ENCODE data around the gene PNISR.
A peak's percentile ranks its signal among the peaks of the same experiment; 100 is the strongest.

Gene PNISR

DNA sequence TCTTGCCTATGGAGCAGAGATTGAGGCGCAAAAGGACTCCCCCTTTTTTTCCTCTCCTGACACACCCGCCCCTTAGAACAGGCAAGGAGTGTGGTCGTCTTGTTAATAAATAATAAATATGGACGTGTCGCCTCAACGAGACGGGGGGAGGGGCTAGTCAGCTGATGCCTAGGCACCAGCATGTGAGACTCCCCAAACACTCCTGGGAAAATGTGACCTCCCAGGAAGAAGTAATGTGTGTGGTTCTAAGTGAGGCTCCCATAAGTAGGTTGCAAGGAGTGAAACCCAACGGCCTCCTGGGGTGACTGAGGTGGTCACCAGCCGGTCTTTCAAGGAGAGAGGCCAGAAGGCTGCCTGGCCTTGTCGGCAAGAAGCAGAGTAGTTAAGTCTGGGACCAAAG is 74.5 kb downstream of the PNISR start:
- Histone ChIP-seq H3K9me2 (replicated peaks; ENCODE audit: control insufficient read depth, low read length) (no peaks in the 10 kb centered on the region), H4K20me1 (ENCODE audit: control insufficient read depth, insufficient read depth, low read depth, low read length) (no peaks in the 10 kb centered on the region), H3K27me3 (ENCODE audit: control insufficient read depth, low read length) (peaks cover 37% of the 10 kb centered on the region), H3K4me3 (ENCODE audit: low read length) (no peak overlapping the region), H3K36me3 (ENCODE audit: control insufficient read depth, low read length) (no peaks in the 10 kb centered on the region), H3K79me2 (ENCODE audit: control insufficient read depth, low read length) (no peaks in the 10 kb centered on the region), H3K27ac (ENCODE audit: low read depth, low read length) (no peak overlapping the region), H3K4me2 (ENCODE audit: low read length) (no peak overlapping the region), H3F3A (ENCODE audit: control insufficient read depth, insufficient read depth) (no peaks in the 10 kb centered on the region), H3K4me1 (ENCODE audit: control insufficient read depth, low read length) (no peaks in the 10 kb centered on the region), H3K9me3 (ENCODE audit: control insufficient read depth, insufficient read depth, low read length) (no peaks in the 10 kb centered on the region)
- no peak for TF ChIP-seq EZH2phosphoT487 (IDR thresholded peaks at IDR 0.05; ENCODE audit: borderline replicate concordance, low read length)
- TF ChIP-seq, protein P1, sequence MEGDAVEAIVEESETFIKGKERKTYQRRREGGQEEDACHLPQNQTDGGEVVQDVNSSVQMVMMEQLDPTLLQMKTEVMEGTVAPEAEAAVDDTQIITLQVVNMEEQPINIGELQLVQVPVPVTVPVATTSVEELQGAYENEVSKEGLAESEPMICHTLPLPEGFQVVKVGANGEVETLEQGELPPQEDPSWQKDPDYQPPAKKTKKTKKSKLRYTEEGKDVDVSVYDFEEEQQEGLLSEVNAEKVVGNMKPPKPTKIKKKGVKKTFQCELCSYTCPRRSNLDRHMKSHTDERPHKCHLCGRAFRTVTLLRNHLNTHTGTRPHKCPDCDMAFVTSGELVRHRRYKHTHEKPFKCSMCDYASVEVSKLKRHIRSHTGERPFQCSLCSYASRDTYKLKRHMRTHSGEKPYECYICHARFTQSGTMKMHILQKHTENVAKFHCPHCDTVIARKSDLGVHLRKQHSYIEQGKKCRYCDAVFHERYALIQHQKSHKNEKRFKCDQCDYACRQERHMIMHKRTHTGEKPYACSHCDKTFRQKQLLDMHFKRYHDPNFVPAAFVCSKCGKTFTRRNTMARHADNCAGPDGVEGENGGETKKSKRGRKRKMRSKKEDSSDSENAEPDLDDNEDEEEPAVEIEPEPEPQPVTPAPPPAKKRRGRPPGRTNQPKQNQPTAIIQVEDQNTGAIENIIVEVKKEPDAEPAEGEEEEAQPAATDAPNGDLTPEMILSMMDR (IDR thresholded peaks at IDR 0.05; ENCODE audit: low read depth, low read length, poor library complexity, severe bottlenecking), result no peak

DNA sequence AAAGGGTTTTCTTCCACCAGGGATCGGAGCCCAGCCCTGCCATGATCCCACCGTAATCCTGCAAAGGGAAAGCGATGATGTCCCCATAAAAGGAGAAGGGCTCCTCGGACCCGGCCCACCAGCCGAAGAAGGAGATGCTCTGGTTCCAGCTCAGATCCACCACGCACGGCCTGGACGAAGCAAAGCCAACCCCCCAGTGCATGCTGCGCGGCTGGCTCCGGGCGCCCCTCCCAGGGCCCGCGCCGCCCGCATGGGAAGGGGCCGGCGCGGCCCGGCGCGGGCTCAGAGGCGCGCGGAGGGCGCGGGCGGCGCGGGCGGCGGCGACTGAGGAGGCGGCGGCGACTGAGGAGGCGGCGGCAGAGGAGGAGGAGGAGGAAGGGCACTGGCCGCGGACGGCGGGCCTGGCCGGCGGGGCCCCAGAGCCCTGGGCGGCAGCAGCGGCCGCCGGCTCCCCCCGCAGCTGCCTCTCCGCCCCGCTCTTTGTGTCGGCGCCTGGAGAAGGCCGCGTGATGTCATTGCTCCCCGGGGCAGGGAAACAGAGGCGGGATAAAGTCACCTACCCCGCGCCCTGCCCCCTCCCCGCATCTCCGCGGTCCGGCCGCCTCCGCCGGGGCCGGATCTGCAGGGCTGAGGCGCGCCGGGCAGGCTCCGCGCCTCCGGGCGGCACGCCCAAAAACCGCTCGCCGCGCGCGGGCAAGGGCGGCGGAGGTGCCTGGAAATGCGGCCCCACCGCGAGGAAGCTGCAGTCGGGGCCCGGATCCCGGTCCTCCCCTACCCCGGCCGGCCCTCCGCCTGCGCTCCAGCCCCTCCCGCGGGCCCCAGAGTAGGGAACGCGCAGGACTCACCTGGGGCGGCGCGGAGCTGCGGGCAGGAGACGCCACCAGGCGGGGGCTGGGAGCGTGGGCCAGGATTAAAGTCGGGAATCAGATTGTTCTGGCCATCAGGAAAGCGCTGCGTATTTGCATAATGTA is 75.7 kb downstream of the PNISR start, which contains the start of gene FAXC:
Gene FAXC, minus strand, starts transcription at position 504 of the 971 bp plus-strand sequence. Its CDS starts 302 bp downstream, at position 202.
- Histone ChIP-seq H3K9me2 (replicated peaks; ENCODE audit: control insufficient read depth, low read length) (no peaks in the 10 kb centered on the region), H3K9me3 (ENCODE audit: control insufficient read depth, insufficient read depth, low read length) (no peaks in the 10 kb centered on the region), H3K4me3 (ENCODE audit: low read length) (no peak within 1 kb of the TSS), H3K27me3 (ENCODE audit: control insufficient read depth, low read length) (peaks cover 43% of the 10 kb centered on the region), H3K4me1 (ENCODE audit: control insufficient read depth, low read length) (no peaks in the 10 kb centered on the region), H3K36me3 (ENCODE audit: control insufficient read depth, low read length) (no peaks in the 10 kb centered on the region), H3F3A (ENCODE audit: control insufficient read depth, insufficient read depth) (no peaks in the 10 kb centered on the region), H3K27ac (ENCODE audit: low read depth, low read length) (no peak within 1 kb of the TSS), H4K20me1 (ENCODE audit: control insufficient read depth, insufficient read depth, low read depth, low read length) (no peaks in the 10 kb centered on the region), H3K79me2 (ENCODE audit: control insufficient read depth, low read length) (no peaks in the 10 kb centered on the region), H3K4me2 (ENCODE audit: low read length) (peak within 1 kb of the TSS; percentile 34)
- TF ChIP-seq, protein P1 (IDR thresholded peaks at IDR 0.05; ENCODE audit: low read depth, low read length, poor library complexity, severe bottlenecking), result no peak
- TF ChIP-seq EZH2phosphoT487 (IDR thresholded peaks at IDR 0.05; ENCODE audit: borderline replicate concordance, low read length), result no peak; the same call in 1 of the 2 replicates

DNA sequence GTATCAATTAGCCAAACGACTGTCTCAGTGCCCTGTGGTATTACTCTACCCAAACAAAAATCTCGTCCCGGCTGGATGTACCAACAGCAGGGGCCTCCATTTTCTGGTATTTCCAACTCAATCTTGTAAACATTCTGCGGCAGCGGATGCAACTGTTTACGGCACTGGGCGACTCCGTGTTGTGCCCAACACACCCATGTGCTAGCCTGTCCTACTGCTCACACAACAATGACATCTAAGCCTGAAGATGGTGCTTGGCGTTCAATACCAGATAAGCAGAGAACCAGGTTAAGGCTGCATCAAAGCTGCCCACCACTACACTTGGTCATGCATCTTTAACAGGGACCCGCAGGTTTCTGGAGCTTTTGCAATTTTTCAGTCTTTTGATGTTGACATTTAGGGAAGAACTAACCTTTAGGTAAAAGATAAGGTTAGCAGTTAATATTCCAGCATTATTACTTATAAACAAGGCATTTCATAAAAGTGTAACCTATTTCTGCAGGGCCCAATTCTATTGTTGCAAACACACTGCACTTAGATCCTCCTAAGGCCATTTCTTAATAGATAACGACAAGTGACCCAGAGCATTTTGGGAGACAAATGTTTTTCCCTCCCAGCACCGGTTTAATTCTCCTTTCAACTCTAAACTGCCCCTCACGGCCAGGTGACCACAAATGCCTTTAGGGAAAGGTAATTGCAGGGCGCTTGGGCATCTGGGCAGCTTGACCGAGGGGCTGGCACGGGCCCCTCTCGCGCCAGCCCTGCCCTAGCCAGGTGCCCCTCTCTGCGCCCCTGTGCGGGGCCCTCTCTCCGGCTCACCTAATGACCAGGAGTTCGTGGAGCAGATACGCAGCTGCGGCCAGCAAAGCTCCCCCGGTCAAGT is 76.6 kb downstream of the PNISR start:
- peaks cover 47% of the 10 kb centered on the region for H3K27me3 ChIP-seq (ENCODE audit: control insufficient read depth, low read length)
- no peaks in the 10 kb centered on the region for H3K9me3 ChIP-seq (ENCODE audit: control insufficient read depth, insufficient read depth, low read length)
- TF ChIP-seq, protein P1 (IDR thresholded peaks at IDR 0.05; ENCODE audit: low read depth, low read length, poor library complexity, severe bottlenecking), result no peak
- TF ChIP-seq EZH2phosphoT487 (IDR thresholded peaks at IDR 0.05; ENCODE audit: borderline replicate concordance, low read length), result no peak
- H3K27ac ChIP-seq (ENCODE audit: low read depth, low read length), result no peak overlapping the region
- H3K9me2 ChIP-seq (replicated peaks; ENCODE audit: control insufficient read depth, low read length), result no peaks in the 10 kb centered on the region
- H3F3A ChIP-seq (ENCODE audit: control insufficient read depth, insufficient read depth), result no peaks in the 10 kb centered on the region
- H3K4me3 ChIP-seq (ENCODE audit: low read length), result no peak overlapping the region
- no peak overlapping the region for H3K4me2 ChIP-seq (ENCODE audit: low read length)
- no peaks in the 10 kb centered on the region for H4K20me1 ChIP-seq (ENCODE audit: control insufficient read depth, insufficient read depth, low read depth, low read length)
- H3K4me1 ChIP-seq (ENCODE audit: control insufficient read depth, low read length), result no peaks in the 10 kb centered on the region
- H3K36me3 ChIP-seq (ENCODE audit: control insufficient read depth, low read length), result no peaks in the 10 kb centered on the region
- H3K79me2 ChIP-seq (ENCODE audit: control insufficient read depth, low read length), result no peaks in the 10 kb centered on the region
